GM18909 (cell line): ENCODE measurements around the gene IZUMO4.

ENCODE experiments used
- ATAC-seq: cut with Tn5 transposase; IDR thresholded peaks from one replicate; pipeline ENCODE4 v1.9.1; 2021; ENCODE audit warnings: mild to moderate bottlenecking; ENCODE audit not compliant: unreplicated experiment, poor library complexity

IZUMO4 gene

GRCh38 chr19:2139385-2140137, 42.8 kb downstream of the IZUMO4 start:
- ATAC-seq: no peak

GRCh38 chr19:2140138-2140569, 43.4 kb downstream of the IZUMO4 start:
- ATAC-seq: no peak

- no peak for ATAC-seq
Observed at GRCh38 chr19:2142173-2142829, 45.6 kb downstream of the IZUMO4 start.

DNA sequence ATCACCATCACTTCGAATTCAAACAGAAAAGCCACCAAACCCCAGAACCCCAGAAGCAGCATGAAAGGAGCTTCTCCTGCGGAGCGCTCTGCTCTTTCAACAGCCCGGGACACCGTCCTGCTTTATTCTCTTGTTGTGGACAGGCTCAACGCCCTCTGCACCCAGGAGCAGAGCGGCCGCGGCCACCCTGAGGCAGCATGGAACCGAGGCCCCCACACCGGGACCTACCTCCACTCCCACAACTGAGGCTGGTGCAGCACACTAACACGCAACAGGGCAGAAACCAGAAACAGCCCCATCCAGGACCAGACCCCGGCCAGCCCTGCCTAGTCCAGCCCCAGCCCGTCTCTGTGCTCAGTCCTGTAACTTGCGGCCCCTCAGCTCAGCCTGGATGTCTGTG, 47.5 kb downstream of the IZUMO4 start:
- no peak for ATAC-seq

DNA sequence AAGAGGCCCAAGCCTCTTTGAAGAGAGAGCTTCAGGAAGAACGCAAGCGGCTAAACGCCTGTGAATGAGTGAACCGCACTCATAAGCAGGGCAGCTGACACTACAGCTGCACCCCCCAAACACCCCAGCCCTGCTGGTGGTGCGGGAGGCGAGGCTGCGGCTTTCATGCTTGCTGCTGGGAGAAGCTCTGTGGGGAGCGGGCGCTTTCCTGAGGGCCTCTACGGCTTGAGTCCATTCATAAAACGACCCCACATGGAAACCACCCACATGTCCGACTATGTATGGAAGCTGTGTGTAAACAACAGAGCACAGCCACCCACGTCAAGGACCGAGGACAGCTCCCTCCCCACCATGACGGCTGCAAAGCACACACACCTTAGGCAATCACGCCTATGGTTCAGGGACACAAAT, 49.1 kb downstream of the IZUMO4 start:
- no peak for ATAC-seq

GRCh38 chr19:2148482-2149135, 51.9 kb downstream of the IZUMO4 start:
- no peak for ATAC-seq
